Choroid plexus epithelial cell (primary cell): Measurements from ENCODE around the gene LACRT.
"Not testable (repeated sequence)": the region's sequence is repeated elsewhere in the genome, so short reads cannot be mapped to it uniquely, and the experiment has no call there.

Experiments used
- DNase-seq: peaks from one replicate; pipeline ENCODE4 v3.0.0-alpha.2; 2010; ENCODE audit warnings: low read depth
- H3K4me3 ChIP-seq: 2 replicates; pipeline ENCODE4 v1.5.1; 2011; ENCODE audit warnings: low read depth, mild to moderate bottlenecking, control low read depth, low read length, moderate library complexity
- TF ChIP-seq, protein P1 (sequence below): conservative IDR thresholded peaks from 2 replicates; pipeline ENCODE4 v1.5.1; 2011; ENCODE audit warnings: low read depth, mild to moderate bottlenecking, control low read depth, inconsistent platforms, low read length, moderate library complexity

The LACRT gene, protein sequence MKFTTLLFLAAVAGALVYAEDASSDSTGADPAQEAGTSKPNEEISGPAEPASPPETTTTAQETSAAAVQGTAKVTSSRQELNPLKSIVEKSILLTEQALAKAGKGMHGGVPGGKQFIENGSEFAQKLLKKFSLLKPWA

DNA sequence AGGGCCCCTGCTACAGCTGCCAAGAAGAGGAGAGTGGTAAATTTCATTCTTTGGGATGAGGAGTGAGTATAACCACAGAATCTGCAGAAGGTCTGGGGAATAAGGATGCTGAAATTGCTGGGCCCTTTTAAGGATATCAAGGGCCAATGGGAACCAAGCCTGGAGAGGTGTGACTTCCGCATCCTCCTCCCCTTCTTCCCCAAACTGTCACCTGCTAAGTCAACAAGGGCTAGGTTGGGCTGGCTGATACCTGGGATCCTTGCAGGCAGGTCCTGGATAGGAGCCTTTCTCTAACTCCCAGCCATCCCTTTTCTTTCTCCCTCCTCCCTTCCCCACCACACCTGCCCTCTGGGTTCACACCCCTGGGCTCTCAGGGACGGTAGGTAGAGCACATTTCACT, at the start of gene LACRT:
TSS of gene LACRT (minus strand) at position 101 of the 400 bp plus-strand sequence. CDS start at position 47, 54 bp downstream.
- TF ChIP-seq, protein P1, sequence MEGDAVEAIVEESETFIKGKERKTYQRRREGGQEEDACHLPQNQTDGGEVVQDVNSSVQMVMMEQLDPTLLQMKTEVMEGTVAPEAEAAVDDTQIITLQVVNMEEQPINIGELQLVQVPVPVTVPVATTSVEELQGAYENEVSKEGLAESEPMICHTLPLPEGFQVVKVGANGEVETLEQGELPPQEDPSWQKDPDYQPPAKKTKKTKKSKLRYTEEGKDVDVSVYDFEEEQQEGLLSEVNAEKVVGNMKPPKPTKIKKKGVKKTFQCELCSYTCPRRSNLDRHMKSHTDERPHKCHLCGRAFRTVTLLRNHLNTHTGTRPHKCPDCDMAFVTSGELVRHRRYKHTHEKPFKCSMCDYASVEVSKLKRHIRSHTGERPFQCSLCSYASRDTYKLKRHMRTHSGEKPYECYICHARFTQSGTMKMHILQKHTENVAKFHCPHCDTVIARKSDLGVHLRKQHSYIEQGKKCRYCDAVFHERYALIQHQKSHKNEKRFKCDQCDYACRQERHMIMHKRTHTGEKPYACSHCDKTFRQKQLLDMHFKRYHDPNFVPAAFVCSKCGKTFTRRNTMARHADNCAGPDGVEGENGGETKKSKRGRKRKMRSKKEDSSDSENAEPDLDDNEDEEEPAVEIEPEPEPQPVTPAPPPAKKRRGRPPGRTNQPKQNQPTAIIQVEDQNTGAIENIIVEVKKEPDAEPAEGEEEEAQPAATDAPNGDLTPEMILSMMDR, result no peak
- H3K4me3 ChIP-seq, result no peak within 1 kb of the TSS
- no peak for DNase-seq

DNA sequence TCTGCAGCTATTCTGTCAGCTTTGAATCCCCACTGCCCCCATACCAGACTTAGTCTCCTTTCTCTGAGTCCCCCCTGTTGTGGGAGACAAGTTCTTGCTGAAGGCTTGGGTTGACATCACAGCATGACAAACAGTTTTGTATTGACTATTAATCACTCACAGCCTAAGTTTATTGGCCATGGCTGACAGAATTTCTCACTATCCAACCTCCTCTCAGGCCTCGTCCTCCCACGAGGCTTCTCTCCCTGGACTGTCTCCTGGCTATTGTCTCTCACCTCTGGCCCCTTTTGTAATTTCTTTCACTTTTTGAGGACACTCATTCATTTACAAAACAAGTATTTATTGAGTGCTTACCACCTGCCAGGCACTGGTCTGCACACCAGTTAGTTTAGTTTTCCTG, 48.7 kb upstream of the LACRT start:
- TF ChIP-seq, protein P1, result no peak
- no peak overlapping the region for H3K4me3 ChIP-seq
- no peak for DNase-seq

GRCh38 chr12:54682674-54683073, 48.0 kb upstream of the LACRT start:
- TF ChIP-seq, protein P1, result no peak
- no peak for DNase-seq
- no peak overlapping the region for H3K4me3 ChIP-seq

DNA sequence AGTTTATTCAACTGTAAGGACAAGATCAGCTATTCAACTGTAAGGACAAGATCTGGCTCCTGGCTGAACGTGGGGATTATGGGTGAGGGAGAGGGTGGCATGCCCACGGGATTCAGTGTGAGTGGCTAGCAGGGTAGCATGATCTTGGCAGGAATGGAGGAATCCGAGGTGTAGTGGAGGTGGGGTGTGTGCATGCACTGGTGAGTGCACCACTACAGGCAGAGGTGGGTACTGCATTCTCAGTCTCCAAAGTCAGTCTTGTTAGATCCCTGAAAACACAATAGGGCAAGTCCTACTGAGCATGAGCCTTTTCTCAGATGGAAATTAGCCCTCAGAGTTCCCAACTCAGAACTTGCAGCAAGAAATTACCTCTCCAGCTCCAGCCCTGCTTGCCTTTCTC, 45.7 kb upstream of the LACRT start:
- TF ChIP-seq, protein P1, result peak; percentile 52
- H3K4me3 ChIP-seq, result no peak overlapping the region
- peak; percentile 37 for DNase-seq

DNA sequence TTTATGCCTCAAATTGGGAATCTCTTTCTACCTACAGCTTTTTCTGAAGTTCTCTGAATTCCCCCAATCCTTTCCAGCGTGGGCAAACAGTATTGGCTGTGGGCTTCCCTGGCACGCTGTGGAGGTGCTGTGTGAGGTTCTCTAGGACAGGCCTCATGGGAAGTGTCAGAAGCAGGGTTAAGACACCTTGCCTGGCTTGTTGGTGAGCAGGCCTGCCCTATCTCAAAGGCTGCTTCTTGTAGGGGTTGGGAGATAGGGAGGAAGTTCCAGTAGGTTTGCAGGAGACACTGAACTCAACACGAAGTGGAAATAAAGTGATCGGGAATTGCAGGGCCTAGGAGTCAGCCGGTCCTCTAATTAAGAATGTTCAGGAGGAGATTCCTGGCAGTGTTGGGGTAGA, 43.4 kb upstream of the LACRT start:
- DNase-seq, result no peak
- TF ChIP-seq, protein P1, result no peak
- no peak overlapping the region for H3K4me3 ChIP-seq

DNA sequence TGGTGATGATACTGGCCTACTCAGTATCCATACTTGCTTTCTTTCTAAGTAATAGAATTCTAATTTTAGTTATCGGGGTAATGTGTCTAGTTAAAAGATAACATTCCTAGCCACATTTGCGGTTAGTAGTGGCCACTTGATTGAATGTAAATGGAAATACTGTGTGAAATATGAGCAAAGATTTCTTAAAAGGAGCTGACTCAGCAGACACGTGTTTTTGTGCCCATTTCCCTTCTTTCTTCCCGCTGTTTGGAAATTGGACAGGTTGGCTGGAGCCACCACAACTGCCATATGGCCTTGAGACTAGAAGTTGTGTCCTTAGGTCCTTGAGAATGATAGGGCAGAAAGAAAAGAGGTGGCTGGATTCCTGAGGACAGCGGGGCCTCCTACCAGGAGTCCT, 33.2 kb upstream of the LACRT start:
- no peak overlapping the region for H3K4me3 ChIP-seq
- TF ChIP-seq, protein P1, result no peak
- DNase-seq, result no peak

GRCh38 chr12:54666008-54666407, 31.3 kb upstream of the LACRT start:
- DNase-seq, result no peak
- TF ChIP-seq, protein P1, result no peak

DNA sequence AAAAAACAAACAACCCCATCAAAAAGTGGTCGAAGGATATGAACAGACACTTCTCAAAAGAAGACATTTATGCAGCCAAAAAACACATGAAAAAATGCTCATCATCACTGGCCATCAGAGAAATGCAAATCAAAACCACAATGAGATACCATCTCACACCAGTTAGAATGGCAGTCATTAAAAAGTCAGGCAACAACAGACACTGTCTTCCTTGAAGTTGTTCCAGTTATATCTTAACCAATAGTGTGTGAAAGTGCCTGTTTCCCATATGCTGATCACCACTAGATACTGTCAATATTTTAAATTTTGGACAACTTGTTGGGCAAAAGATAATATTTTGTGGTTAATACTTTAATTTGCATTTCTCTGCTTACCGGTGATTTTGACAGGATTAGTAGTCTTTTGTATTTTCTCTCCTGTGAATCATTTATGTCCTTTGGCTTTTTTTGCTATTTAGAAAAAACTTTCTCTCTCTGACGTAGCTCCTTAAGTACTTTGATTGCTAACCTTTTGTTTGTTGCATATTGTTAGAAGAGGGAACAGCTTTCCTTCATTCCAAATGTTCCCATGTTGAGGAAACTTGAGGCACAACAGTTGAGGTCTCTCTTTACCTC, 30.4 kb upstream of the LACRT start:
- DNase-seq, H3K4me3 ChIP-seq: not testable (repeated sequence)

More at GRCh38 chr12:54666008-54666407, 31.3 kb upstream of the LACRT start:
- no peak overlapping the region for H3K4me3 ChIP-seq
